GM13977 (cell line): ENCODE data around the gene CXCL8.

Source experiments
- DNase-seq: peaks from one replicate; pipeline ENCODE4 v3.0.0; 2012; ENCODE audit warnings: low spot score
- in situ Hi-C: fragments of 300-500 bp; cut with MboI; formaldehyde crosslinking; loops from one replicate; pipeline ENCODE4 v1.12.0; 2022; ENCODE audit warnings: low sequenced_read_pairs, low pct_unique_long_range_greater_than_20kb, mixed read lengths, inconsistent platforms; ENCODE audit not compliant: unreplicated experiment
- TF ChIP-seq, protein P1 (sequence below): IDR thresholded peaks from 2 replicates; pipeline ENCODE4 v1.5.1; 2012; ENCODE audit warnings: mild to moderate bottlenecking, control low read depth; ENCODE audit not compliant: insufficient read depth; ENCODE audit errors: extremely low read depth, missing control alignments

Gene CXCL8

DNA sequence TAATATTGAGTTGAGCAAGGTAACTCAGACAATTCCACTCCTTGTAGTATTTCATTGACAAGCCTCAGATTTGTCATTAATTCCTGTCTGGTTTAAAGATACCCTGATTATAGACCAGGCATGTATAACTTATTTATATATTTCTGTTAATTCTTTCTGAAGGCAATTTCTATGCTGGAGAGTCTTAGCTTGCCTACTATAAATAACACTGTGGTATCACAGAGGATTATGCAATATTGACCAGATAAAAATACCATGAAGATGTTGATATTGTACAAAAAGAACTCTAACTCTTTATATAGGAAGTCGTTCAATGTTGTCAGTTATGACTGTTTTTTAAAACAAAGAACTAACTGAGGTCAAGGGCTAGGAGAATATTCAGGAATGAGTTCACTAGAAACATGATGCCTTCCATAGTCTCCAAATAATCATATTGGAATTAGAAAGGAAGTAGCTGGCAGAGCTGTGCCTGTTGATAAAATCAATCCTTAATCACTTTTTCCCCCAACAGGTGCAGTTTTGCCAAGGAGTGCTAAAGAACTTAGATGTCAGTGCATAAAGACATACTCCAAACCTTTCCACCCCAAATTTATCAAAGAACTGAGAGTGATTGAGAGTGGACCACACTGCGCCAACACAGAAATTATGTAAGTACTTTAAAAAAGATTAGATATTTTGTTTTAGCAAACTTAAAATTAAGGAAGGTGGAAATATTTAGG lies 821 bp downstream of the CXCL8 start:
- no peak for DNase-seq
- in situ Hi-C loops = no loop called here
- TF ChIP-seq, protein P1, sequence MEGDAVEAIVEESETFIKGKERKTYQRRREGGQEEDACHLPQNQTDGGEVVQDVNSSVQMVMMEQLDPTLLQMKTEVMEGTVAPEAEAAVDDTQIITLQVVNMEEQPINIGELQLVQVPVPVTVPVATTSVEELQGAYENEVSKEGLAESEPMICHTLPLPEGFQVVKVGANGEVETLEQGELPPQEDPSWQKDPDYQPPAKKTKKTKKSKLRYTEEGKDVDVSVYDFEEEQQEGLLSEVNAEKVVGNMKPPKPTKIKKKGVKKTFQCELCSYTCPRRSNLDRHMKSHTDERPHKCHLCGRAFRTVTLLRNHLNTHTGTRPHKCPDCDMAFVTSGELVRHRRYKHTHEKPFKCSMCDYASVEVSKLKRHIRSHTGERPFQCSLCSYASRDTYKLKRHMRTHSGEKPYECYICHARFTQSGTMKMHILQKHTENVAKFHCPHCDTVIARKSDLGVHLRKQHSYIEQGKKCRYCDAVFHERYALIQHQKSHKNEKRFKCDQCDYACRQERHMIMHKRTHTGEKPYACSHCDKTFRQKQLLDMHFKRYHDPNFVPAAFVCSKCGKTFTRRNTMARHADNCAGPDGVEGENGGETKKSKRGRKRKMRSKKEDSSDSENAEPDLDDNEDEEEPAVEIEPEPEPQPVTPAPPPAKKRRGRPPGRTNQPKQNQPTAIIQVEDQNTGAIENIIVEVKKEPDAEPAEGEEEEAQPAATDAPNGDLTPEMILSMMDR = no peak

DNA sequence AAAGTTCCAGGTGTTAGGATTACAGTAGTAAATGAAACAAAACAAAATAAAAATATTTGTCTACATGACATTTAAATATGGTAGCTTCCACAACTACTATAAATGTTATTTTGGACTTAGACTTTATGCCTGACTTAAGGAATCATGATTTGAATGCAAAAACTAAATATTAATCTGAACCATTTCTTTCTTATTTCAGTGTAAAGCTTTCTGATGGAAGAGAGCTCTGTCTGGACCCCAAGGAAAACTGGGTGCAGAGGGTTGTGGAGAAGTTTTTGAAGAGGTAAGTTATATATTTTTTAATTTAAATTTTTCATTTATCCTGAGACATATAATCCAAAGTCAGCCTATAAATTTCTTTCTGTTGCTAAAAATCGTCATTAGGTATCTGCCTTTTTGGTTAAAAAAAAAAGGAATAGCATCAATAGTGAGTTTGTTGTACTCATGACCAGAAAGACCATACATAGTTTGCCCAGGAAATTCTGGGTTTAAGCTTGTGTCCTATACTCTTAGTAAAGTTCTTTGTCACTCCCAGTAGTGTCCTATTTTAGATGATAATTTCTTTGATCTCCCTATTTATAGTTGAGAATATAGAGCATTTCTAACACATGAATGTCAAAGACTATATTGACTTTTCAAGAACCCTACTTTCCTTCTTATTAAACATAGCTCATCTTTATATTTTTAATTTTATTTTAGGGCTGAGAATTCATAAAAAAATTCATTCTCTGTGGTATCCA lies 1.6 kb downstream of the CXCL8 start:
- DNase-seq = no peak
- TF ChIP-seq, protein P1 = no peak
- in situ Hi-C loops = no loop called here

DNA sequence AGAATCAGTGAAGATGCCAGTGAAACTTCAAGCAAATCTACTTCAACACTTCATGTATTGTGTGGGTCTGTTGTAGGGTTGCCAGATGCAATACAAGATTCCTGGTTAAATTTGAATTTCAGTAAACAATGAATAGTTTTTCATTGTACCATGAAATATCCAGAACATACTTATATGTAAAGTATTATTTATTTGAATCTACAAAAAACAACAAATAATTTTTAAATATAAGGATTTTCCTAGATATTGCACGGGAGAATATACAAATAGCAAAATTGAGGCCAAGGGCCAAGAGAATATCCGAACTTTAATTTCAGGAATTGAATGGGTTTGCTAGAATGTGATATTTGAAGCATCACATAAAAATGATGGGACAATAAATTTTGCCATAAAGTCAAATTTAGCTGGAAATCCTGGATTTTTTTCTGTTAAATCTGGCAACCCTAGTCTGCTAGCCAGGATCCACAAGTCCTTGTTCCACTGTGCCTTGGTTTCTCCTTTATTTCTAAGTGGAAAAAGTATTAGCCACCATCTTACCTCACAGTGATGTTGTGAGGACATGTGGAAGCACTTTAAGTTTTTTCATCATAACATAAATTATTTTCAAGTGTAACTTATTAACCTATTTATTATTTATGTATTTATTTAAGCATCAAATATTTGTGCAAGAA lies 2.3 kb downstream of the CXCL8 start:
- TF ChIP-seq, protein P1 = no peak
- in situ Hi-C loops = no loop called here
- no peak for DNase-seq

GRCh38 chr4:73743281-73743680 lies 2.9 kb downstream of the CXCL8 start:
- in situ Hi-C loops = no loop called here
- DNase-seq = no peak
- TF ChIP-seq, protein P1 = no peak

- DNase-seq = no peak
- TF ChIP-seq, protein P1 = no peak
- in situ Hi-C loops = no loop called here
Measured at GRCh38 chr4:73743795-73744194, 3.4 kb downstream of the CXCL8 start.

- DNase-seq = no peak
- in situ Hi-C loops = no loop called here
- TF ChIP-seq, protein P1 = no peak
Measured at GRCh38 chr4:73744203-73744602, 3.8 kb downstream of the CXCL8 start.
